Osteoblast (primary cell): Measurements from ENCODE around the gene SENP6. TPM values are rescaled to one million over a fixed set of nuclear protein-coding genes. Genes with fewer than 3 reads are reported as not detected.
"Not testable (repeated sequence)": the region's sequence is repeated elsewhere in the genome, so short reads cannot be mapped to it uniquely, and the experiment has no call there.

ENCODE experiments used
- DNase-seq: peaks from one replicate; pipeline ENCODE4 v3.0.0; 2011; ENCODE audit warnings: low spot score, mixed read lengths; ENCODE audit not compliant: insufficient read length; ENCODE audit errors: missing footprints
- H2AFZ ChIP-seq: 2 replicates; pipeline ENCODE4 v1.6.0; 2011; ENCODE audit warnings: mild to moderate bottlenecking, low read length
- H3K27ac ChIP-seq: 2 replicates; pipeline ENCODE4 v1.5.1; 2011; ENCODE audit warnings: mild to moderate bottlenecking, low read depth, low read length, moderate library complexity
- H3K27me3 ChIP-seq: 2 replicates; pipeline ENCODE4 v1.6.0; 2012; ENCODE audit warnings: mild to moderate bottlenecking, control low read depth, inconsistent platforms, low read length, moderate library complexity; ENCODE audit not compliant: insufficient read depth
- H3K36me3 ChIP-seq: 2 replicates; pipeline ENCODE4 v1.5.1; 2011; ENCODE audit warnings: mild to moderate bottlenecking, low read length, control low read depth, moderate library complexity; ENCODE audit not compliant: insufficient read depth
- H3K4me1 ChIP-seq: 2 replicates; pipeline ENCODE4 v1.5.1; 2011; ENCODE audit warnings: mild to moderate bottlenecking, low read length, control low read depth, moderate library complexity; ENCODE audit not compliant: insufficient read depth
- H3K4me2 ChIP-seq: 2 replicates; pipeline ENCODE4 v1.6.0; 2011; ENCODE audit warnings: mild to moderate bottlenecking, low read length; ENCODE audit not compliant: insufficient read depth
- H3K4me3 ChIP-seq: fragments of 200-600 bp; sonication (generic); 3 replicates; pipeline ENCODE4 v1.5.1; 2012; ENCODE audit warnings: mild to moderate bottlenecking, low read length, inconsistent platforms; ENCODE audit not compliant: insufficient read depth
- H3K79me2 ChIP-seq: 2 replicates; pipeline ENCODE4 v1.6.0; 2012; ENCODE audit warnings: mild to moderate bottlenecking, low read length, control low read depth, inconsistent platforms; ENCODE audit not compliant: insufficient read depth
- H3K9me3 ChIP-seq: 2 replicates; pipeline ENCODE4 v1.5.1; 2011; ENCODE audit warnings: low read depth, low read length, control low read depth
- H4K20me1 ChIP-seq: 2 replicates; pipeline ENCODE4 v1.6.0; 2012; ENCODE audit warnings: mild to moderate bottlenecking, low read length, control low read depth; ENCODE audit not compliant: insufficient read depth
- total RNA-seq: library from RNA; depleted of rRNA; stranded (reverse); fragments of >200 nt; gene quantifications from 2 replicates; pipeline ENCODE4 v1.2.3, GENCODE V29; 2012
- TF ChIP-seq, protein P1 (sequence below): IDR thresholded peaks from 2 replicates; pipeline ENCODE4 v1.5.1; 2011; ENCODE audit warnings: mild to moderate bottlenecking, low read depth, low read length, moderate library complexity; ENCODE audit errors: extremely low read depth

The SENP6 gene
- total RNA-seq, 1 donor = 107 TPM

GRCh38 chr6:75563032-75563431 lies 38.6 kb upstream of the SENP6 start:
- Histone ChIP-seq H4K20me1 (no peaks in the 10 kb centered on the region), H3K4me1 (no peaks in the 10 kb centered on the region), H3K9me3 (peaks cover 3% of the 10 kb centered on the region), H2AFZ (no peak overlapping the region), H3K79me2 (no peaks in the 10 kb centered on the region), H3K27ac (no peak overlapping the region), H3K36me3 (no peaks in the 10 kb centered on the region), H3K27me3 (peaks cover 21% of the 10 kb centered on the region), H3K4me2 (no peak overlapping the region), H3K4me3 (no peak overlapping the region)
- DNase-seq = no peak
- TF ChIP-seq, protein P1, sequence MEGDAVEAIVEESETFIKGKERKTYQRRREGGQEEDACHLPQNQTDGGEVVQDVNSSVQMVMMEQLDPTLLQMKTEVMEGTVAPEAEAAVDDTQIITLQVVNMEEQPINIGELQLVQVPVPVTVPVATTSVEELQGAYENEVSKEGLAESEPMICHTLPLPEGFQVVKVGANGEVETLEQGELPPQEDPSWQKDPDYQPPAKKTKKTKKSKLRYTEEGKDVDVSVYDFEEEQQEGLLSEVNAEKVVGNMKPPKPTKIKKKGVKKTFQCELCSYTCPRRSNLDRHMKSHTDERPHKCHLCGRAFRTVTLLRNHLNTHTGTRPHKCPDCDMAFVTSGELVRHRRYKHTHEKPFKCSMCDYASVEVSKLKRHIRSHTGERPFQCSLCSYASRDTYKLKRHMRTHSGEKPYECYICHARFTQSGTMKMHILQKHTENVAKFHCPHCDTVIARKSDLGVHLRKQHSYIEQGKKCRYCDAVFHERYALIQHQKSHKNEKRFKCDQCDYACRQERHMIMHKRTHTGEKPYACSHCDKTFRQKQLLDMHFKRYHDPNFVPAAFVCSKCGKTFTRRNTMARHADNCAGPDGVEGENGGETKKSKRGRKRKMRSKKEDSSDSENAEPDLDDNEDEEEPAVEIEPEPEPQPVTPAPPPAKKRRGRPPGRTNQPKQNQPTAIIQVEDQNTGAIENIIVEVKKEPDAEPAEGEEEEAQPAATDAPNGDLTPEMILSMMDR = peak; percentile 45

- H4K20me1 ChIP-seq = no peaks in the 10 kb centered on the region
Observed at GRCh38 chr6:75566137-75566767, 35.4 kb upstream of the SENP6 start.

DNA sequence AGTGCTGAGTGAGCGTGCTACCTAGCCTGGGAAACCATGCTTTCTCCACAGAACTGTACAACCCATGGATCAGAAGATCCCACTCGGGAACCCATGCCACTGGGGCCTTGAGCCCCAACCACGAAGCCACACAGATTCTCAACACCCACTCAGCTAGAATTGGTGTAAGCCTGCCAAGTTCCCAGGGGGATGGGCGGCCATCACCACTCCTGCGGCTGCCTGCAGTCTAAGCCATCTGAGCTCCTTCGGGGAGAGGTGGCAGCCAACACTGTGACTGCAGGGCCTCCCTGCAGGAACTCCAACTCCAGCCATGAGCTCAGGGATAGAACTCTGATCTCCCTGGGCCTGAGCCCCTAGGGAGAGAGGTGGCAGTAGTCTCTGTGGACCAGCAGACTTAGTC lies 33.6 kb upstream of the SENP6 start:
- Histone ChIP-seq H3K79me2 (no peaks in the 10 kb centered on the region), H3K4me1 (no peaks in the 10 kb centered on the region), H2AFZ (no peak overlapping the region), H3K4me3 (no peak overlapping the region), H3K27me3 (peaks cover 18% of the 10 kb centered on the region), H4K20me1 (no peaks in the 10 kb centered on the region), H3K27ac (no peak overlapping the region), H3K36me3 (no peaks in the 10 kb centered on the region), H3K4me2 (no peak overlapping the region), H3K9me3 (peaks cover 3% of the 10 kb centered on the region)
- TF ChIP-seq, protein P1 = no peak
- DNase-seq = no peak

More at GRCh38 chr6:75566137-75566767, 35.4 kb upstream of the SENP6 start:
- H2AFZ ChIP-seq = no peak overlapping the region
- H3K79me2 ChIP-seq = no peaks in the 10 kb centered on the region
- no peak overlapping the region for H3K4me2 ChIP-seq
- no peaks in the 10 kb centered on the region for H3K4me1 ChIP-seq
- no peak overlapping the region for H3K4me3 ChIP-seq
- no peaks in the 10 kb centered on the region for H3K36me3 ChIP-seq
- DNase-seq = no peak
- peaks cover 3% of the 10 kb centered on the region for H3K9me3 ChIP-seq
- TF ChIP-seq, protein P1 = no peak
- no peak overlapping the region for H3K27ac ChIP-seq
- peaks cover 21% of the 10 kb centered on the region for H3K27me3 ChIP-seq

DNA sequence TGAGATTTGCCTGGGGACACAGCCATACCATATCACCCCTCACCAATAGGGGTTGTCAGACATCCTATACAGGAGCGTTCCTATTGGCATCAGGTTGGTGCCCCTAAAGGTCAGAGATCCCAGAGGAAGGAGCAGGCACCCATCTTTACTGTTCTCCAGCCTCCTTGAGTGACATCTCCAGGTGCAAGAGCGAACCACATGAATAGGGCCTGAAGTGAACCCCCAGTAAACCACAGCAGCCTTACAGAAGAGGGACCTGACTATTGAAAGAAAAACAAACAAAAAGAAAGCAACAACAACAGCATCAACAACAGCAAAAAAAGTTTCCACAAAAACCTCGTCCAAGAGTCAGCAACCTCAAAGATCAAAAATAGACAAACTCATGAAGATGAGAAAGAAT lies 32.7 kb upstream of the SENP6 start:
- Histone ChIP-seq H3K27ac (no peak overlapping the region), H3K9me3 (peaks cover 3% of the 10 kb centered on the region), H3K27me3 (peaks cover 16% of the 10 kb centered on the region), H2AFZ (no peak overlapping the region), H4K20me1 (no peaks in the 10 kb centered on the region), H3K4me1 (no peaks in the 10 kb centered on the region), H3K4me2 (no peak overlapping the region), H3K36me3 (no peaks in the 10 kb centered on the region), H3K4me3 (no peak overlapping the region), H3K79me2 (no peaks in the 10 kb centered on the region)
- TF ChIP-seq, protein P1 = no peak
- DNase-seq = no peak

GRCh38 chr6:75570671-75571070 lies 31.0 kb upstream of the SENP6 start:
- H3K9me3 ChIP-seq, H3K4me2 ChIP-seq, H4K20me1 ChIP-seq, H3K27me3 ChIP-seq, DNase-seq, H3K4me1 ChIP-seq, H3K36me3 ChIP-seq, H3K79me2 ChIP-seq, H3K4me3 ChIP-seq, H2AFZ ChIP-seq, H3K27ac ChIP-seq: not testable (repeated sequence)
